DOHH2 (cell line): ENCODE data around the gene NMUR1.
A peak's percentile ranks its signal among the peaks of the same experiment; 100 is the strongest.
"Not testable (repeated sequence)": the region's sequence is repeated elsewhere in the genome, so short reads cannot be mapped to it uniquely, and the experiment has no call there.

Source experiments
- H3F3A ChIP-seq: fragments of 200-600 bp; sonication (generic), shearing (Covaris generic); 2 replicates; pipeline ENCODE4 v1.6.0; 2016; ENCODE audit warnings: antibody characterized with exemption, mild to moderate bottlenecking; ENCODE audit not compliant: control insufficient read depth, insufficient read depth
- H3K27ac ChIP-seq: fragments of 200-600 bp; sonication (generic); 2 replicates; pipeline ENCODE4 v1.5.1; 2014; ENCODE audit warnings: low read depth, mild to moderate bottlenecking, low read length, moderate library complexity
- H3K27me3 ChIP-seq: fragments of 200-600 bp; sonication (generic); 2 replicates; pipeline ENCODE4 v1.6.1; 2014; ENCODE audit warnings: mild to moderate bottlenecking, low read length, mixed read lengths; ENCODE audit not compliant: control insufficient read depth
- H3K36me3 ChIP-seq: fragments of 200-600 bp; sonication (generic); 2 replicates; pipeline ENCODE4 v1.6.1; 2014; ENCODE audit warnings: mild to moderate bottlenecking, low read length, moderate library complexity, mixed read lengths; ENCODE audit not compliant: control insufficient read depth
- H3K4me1 ChIP-seq: fragments of 200-600 bp; sonication (generic); 2 replicates; pipeline ENCODE4 v1.6.1; 2014; ENCODE audit warnings: mild to moderate bottlenecking, low read length, mixed read lengths; ENCODE audit not compliant: control insufficient read depth
- H3K4me2 ChIP-seq: fragments of 200-600 bp; sonication (generic); 2 replicates; pipeline ENCODE4 v1.6.0; 2014; ENCODE audit warnings: mild to moderate bottlenecking, low read length, moderate library complexity
- H3K4me3 ChIP-seq: fragments of 200-600 bp; sonication (generic); 2 replicates; pipeline ENCODE4 v1.5.1; 2014; ENCODE audit warnings: mild to moderate bottlenecking, low read length, mixed read lengths
- H3K79me2 ChIP-seq: fragments of 200-600 bp; sonication (generic); 2 replicates; pipeline ENCODE4 v1.6.1; 2014; ENCODE audit warnings: mild to moderate bottlenecking, low read length, mixed read lengths; ENCODE audit not compliant: control insufficient read depth
- H3K9me2 ChIP-seq: fragments of 200-600 bp; sonication (generic); replicated peaks from 2 replicates; pipeline ENCODE4 v1.6.1; 2014; ENCODE audit warnings: mild to moderate bottlenecking, low read length, mixed read lengths; ENCODE audit not compliant: control insufficient read depth
- H3K9me3 ChIP-seq: fragments of 200-600 bp; sonication (generic); 2 replicates; pipeline ENCODE4 v1.6.1; 2014; ENCODE audit warnings: antibody characterized with exemption, low read length, mixed read lengths; ENCODE audit not compliant: control insufficient read depth, insufficient read depth
- H4K20me1 ChIP-seq: fragments of 200-600 bp; sonication (generic); 2 replicates; pipeline ENCODE4 v1.6.0; 2014; ENCODE audit warnings: low read depth, mild to moderate bottlenecking, antibody characterized with exemption, low read length, moderate library complexity; ENCODE audit not compliant: control insufficient read depth, insufficient read depth
- CTCF ChIP-seq: fragments of 200-600 bp; sonication (generic); IDR thresholded peaks from one replicate; pipeline ENCODE4 v1.5.1; 2014; ENCODE audit warnings: antibody characterized with exemption, mild to moderate bottlenecking, low read depth, low read length; ENCODE audit not compliant: poor library complexity, severe bottlenecking
- EZH2phosphoT487 ChIP-seq: fragments of 200-600 bp; sonication (generic); IDR thresholded peaks from 2 replicates; pipeline ENCODE4 v1.6.1; 2017; ENCODE audit warnings: borderline replicate concordance, mild to moderate bottlenecking, antibody characterized with exemption, low read length, moderate library complexity, mixed read lengths

NMUR1 gene

GRCh38 chr2:231530099-231531011 lies at the start of gene NMUR1:
Gene NMUR1, minus strand, starts transcription at chr2:231530445. Its CDS starts 84 bp downstream, at chr2:231530361.
- no peaks in the 10 kb centered on the region for H3K79me2 ChIP-seq
- H4K20me1 ChIP-seq: no peaks in the 10 kb centered on the region
- TF ChIP-seq CTCF (peak; percentile 71), EZH2phosphoT487 (no peak)
- no peaks in the 10 kb centered on the region for H3K36me3 ChIP-seq
- no peaks in the 10 kb centered on the region for H3K9me3 ChIP-seq
- H3K27me3 ChIP-seq: peaks cover 10% of the 10 kb centered on the region
- H3K9me2 ChIP-seq: no peaks in the 10 kb centered on the region
- no peak within 1 kb of the TSS for H3K27ac ChIP-seq
- H3K4me2 ChIP-seq: peak within 1 kb of the TSS; percentile 3; the same call in 1 of the 2 replicates
- no peaks in the 10 kb centered on the region for H3K4me1 ChIP-seq
- H3F3A ChIP-seq: no peaks in the 10 kb centered on the region
- H3K4me3 ChIP-seq: no peak within 1 kb of the TSS

- Histone ChIP-seq H4K20me1 (no peaks in the 10 kb centered on the region), H3K36me3 (no peaks in the 10 kb centered on the region), H3K4me3 (no peak overlapping the region), H3K27ac (no peak overlapping the region), H3K9me3 (no peaks in the 10 kb centered on the region), H3K9me2 (no peaks in the 10 kb centered on the region), H3K4me1 (no peaks in the 10 kb centered on the region), H3K27me3 (0 out of 2 replicates have a peak, but pooled peaks cover 4% of the 10 kb centered on the region), H3K4me2 (no peak overlapping the region), H3F3A (no peaks in the 10 kb centered on the region), H3K79me2 (no peaks in the 10 kb centered on the region)
- no peak for TF ChIP-seq EZH2phosphoT487
- TF ChIP-seq CTCF: no peak
Observed at GRCh38 chr2:231579560-231579959, 49.3 kb upstream of the NMUR1 start.

- H3K4me1 ChIP-seq, H3F3A ChIP-seq, H3K9me3 ChIP-seq, H3K4me2 ChIP-seq, H3K79me2 ChIP-seq, H4K20me1 ChIP-seq, H3K27me3 ChIP-seq, H3K4me3 ChIP-seq, H3K9me2 ChIP-seq, H3K36me3 ChIP-seq, H3K27ac ChIP-seq: not testable (repeated sequence)
Observed at GRCh38 chr2:231578655-231579054, 48.4 kb upstream of the NMUR1 start.

- Histone ChIP-seq H3K4me1 (no peaks in the 10 kb centered on the region), H3K9me3 (no peaks in the 10 kb centered on the region), H4K20me1 (no peaks in the 10 kb centered on the region), H3K79me2 (no peaks in the 10 kb centered on the region), H3K9me2 (no peaks in the 10 kb centered on the region), H3K36me3 (no peaks in the 10 kb centered on the region), H3F3A (no peaks in the 10 kb centered on the region), H3K27ac (no peak overlapping the region), H3K4me2 (no peak overlapping the region), H3K27me3 (0 out of 2 replicates have a peak, but pooled peaks cover 4% of the 10 kb centered on the region), H3K4me3 (no peak overlapping the region)
- TF ChIP-seq CTCF: no peak
- TF ChIP-seq EZH2phosphoT487: no peak
Observed at GRCh38 chr2:231576465-231576864, 46.2 kb upstream of the NMUR1 start.
